MM.1S (cell line): ENCODE results near the gene SLC16A10.

Source experiments
- EZH2 ChIP-seq: fragments of 300-600 bp; sonication (generic); optimal IDR thresholded peaks from 2 replicates; pipeline ENCODE3; 2017; ENCODE audit warnings: low read depth, mild to moderate bottlenecking, antibody characterized with exemption, low read length, mixed read lengths
- TF ChIP-seq, protein P1 (sequence below): fragments of 300-600 bp; sonication (generic); IDR thresholded peaks from 2 replicates; pipeline ENCODE4 v1.5.1; 2016; ENCODE audit warnings: antibody characterized with exemption, low read length, mixed read lengths

DNA sequence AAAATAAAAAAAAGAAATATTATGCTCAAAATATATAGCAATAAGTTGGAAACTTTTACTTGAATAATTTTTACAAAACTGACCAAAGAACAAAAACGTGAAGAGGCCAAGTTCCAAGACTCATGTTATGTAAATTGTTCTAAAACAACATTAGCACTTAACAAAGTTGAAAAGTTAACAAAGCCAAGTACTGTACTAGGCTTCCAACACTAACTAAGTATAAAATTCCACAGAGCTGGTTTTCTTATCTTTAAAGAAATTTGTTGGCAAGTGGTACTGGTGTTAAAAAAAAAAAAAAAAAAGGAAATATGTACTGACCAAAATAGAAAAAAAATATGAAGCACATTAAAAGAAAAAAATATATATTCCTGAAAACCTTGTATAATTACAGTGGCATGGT lies 127.8 kb downstream of the SLC16A10 start:
- TF ChIP-seq, protein P1, sequence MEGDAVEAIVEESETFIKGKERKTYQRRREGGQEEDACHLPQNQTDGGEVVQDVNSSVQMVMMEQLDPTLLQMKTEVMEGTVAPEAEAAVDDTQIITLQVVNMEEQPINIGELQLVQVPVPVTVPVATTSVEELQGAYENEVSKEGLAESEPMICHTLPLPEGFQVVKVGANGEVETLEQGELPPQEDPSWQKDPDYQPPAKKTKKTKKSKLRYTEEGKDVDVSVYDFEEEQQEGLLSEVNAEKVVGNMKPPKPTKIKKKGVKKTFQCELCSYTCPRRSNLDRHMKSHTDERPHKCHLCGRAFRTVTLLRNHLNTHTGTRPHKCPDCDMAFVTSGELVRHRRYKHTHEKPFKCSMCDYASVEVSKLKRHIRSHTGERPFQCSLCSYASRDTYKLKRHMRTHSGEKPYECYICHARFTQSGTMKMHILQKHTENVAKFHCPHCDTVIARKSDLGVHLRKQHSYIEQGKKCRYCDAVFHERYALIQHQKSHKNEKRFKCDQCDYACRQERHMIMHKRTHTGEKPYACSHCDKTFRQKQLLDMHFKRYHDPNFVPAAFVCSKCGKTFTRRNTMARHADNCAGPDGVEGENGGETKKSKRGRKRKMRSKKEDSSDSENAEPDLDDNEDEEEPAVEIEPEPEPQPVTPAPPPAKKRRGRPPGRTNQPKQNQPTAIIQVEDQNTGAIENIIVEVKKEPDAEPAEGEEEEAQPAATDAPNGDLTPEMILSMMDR = no peak
- TF ChIP-seq EZH2 = no peak
